ENCODE measurements around the gene FAM131C. TPM values are rescaled to one million over a fixed set of nuclear protein-coding genes. Genes with fewer than 3 reads are reported as not detected.

FAM131C gene, protein sequence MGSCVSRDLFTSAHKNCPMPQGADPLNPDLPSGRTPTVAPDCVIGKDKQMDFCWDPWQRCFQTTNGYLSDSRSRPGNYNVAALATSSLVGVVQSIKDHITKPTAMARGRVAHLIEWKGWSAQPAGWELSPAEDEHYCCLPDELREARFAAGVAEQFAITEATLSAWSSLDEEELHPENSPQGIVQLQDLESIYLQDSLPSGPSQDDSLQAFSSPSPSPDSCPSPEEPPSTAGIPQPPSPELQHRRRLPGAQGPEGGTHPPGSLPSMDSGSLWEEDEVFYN
- total RNA-seq (2014; rRNA removed; shearing (Covaris generic)) = 3.0 and 3.8 TPM in 2 replicates
- polyA plus RNA-seq (2014; cell fraction: nucleus; rRNA removed) = 0.38 and 1.6 TPM in 2 replicates

DNA sequence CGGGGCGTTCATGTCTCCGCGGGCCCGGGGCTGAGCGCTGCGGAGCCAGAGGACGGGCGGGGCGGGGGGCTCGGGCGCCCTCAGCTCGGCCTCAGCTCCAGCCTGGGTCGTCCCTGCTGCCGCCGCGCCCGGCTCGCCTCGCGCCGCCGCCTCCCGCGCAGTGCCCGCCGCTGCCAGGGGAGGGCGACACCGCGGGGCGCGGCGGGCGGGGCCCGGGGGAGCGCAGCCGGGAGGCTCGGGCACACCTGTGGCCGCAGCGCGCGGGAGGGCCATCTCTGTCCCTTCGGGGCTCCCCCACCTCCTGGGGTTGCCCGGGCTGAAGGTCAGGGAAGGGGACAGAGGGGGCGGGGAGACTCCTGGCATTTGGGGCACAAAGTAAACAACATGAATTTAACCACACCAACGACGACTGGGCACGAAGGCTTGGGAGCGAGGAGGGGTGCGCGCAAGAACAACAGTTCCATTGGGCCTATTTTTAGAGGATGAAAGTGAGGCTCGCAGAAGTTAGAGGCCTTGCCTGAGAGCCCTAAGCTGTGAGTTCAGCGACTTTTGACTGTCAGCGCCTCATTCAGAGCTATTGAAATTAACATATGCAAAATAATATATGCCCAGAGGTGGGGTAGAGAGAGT lies at the start of gene FAM131C:
Gene FAM131C, minus strand, starts transcription at position 162 of the 630 bp plus-strand sequence. CDS start 209 bp downstream, outside the sequence.
- DNase-seq (ENCODE audit: extremely low read depth, low read depth) = no peak

- DNase-seq (ENCODE audit: extremely low read depth, low read depth) = no peak
These were observed 49.5 kb upstream of the FAM131C start for GRCh38 chr1:16122916-16123315.

GRCh38 chr1:16122350-16122881 lies 49.0 kb upstream of the FAM131C start:
- DNase-seq (ENCODE audit: extremely low read depth, low read depth) = no peak

DNA sequence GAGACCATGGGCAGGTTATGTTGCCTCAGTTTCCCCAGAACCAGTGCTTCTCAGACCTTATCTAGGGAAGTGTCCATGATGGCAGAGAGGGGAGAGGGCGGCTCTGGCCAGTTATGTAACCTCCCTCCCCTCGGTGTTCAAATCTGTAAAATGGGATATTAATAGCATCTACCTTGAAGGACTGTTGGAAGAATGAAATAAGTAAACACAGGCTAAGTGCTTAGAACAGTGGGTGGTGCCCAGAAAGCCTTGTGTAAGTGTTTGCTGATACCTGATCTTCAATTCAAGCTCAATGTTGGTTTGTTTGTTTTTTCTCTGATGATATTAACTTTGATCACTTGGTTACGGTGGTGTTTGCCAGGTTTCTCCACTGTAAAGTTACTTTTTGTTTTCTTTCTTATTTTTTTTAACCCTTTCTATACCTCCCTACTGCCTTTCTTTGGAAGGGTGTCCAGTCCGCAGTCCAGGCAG lies 47.5 kb upstream of the FAM131C start:
- DNase-seq (ENCODE audit: extremely low read depth, low read depth) = no peak

- no peak for DNase-seq (ENCODE audit: extremely low read depth, low read depth)
These were observed 47.0 kb upstream of the FAM131C start for GRCh38 chr1:16120407-16120806.

DNA sequence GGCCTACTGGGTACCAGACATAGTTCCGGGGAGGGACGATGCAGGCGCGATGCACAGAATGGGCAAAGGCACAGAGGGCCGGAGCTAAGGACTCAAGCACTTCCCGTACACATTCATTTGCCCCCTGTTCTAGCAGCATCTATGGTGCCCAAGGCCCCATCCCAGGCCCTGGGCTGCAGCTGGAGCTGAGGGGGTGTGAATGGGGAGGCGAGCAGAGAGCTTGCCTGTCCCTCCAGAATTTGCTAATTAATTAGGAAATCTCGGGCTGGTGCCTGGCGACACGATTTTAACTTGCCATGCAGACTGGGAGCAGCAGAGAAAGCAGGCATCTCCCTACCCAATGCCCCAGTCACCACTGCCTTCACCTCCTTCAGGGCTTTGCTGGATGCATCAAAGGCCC lies 46.5 kb upstream of the FAM131C start:
- DNase-seq (ENCODE audit: extremely low read depth, low read depth) = no peak

DNA sequence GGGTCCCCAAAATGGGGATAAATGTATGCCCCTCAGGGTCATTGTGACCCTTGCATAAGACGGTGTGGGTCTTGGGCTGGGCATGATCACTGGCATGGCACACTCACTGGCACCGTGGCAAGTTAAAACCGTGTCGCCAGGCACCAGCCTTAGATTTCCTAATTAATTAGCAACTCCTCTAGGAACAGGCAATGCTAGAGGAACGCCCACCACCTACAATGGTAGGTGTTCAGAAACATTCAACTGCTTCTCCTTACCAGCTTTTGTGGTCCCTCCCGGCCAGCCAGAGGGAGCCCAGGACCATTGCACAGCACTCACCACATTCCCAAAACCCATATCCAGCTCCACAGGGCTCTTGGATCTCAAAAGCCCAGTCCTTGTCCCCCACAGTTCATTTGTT lies 46.1 kb upstream of the FAM131C start:
- no peak for DNase-seq (ENCODE audit: extremely low read depth, low read depth)

- DNase-seq (ENCODE audit: extremely low read depth, low read depth) = no peak
These were observed 45.3 kb upstream of the FAM131C start for GRCh38 chr1:16118706-16119105.

GRCh38 chr1:16117936-16118335 lies 44.5 kb upstream of the FAM131C start:
- DNase-seq (ENCODE audit: extremely low read depth, low read depth) = no peak

GRCh38 chr1:16117369-16117768 lies 43.9 kb upstream of the FAM131C start:
- no peak for DNase-seq (ENCODE audit: extremely low read depth, low read depth)

DNA sequence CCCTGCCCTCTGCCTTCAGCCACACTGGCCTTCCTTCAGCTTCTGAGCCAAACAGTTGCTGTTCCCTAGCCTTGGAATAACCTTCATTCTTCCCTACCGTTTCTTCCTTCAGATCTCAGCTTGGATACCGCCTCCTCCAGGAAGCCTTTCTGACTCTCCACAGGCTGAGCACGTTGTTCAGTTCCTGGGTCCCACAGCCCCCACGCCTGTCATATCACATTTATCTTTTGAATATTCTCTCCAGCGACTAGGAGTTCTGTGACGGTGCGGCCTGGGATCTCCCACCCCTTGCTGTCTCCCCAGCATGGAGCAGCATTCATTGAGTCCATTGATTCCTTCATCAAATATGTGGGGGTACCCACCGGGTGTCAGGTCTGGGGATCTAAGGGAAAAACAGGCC lies 43.2 kb upstream of the FAM131C start:
- DNase-seq (ENCODE audit: extremely low read depth, low read depth) = no peak

DNA sequence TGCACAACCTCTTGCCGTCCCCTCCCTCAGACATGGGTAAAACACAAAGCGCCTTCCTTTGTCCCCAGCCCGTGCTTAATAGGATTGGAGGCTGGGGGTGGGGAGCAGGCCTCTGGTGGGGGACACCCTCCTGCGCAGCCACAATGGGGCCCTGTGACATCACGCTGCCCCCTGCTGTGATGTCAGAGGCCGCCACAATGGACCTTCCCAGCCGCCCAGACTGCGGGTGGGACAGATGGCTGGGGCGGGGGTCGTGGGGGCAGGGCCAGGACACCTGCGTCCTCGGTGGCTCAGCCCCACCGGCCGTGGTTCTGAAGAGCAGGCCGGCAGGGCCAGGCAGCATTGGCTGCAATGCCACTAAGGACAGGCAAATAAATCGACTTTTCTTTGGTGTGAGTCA lies 42.6 kb upstream of the FAM131C start:
- DNase-seq (ENCODE audit: extremely low read depth, low read depth) = no peak

DNA sequence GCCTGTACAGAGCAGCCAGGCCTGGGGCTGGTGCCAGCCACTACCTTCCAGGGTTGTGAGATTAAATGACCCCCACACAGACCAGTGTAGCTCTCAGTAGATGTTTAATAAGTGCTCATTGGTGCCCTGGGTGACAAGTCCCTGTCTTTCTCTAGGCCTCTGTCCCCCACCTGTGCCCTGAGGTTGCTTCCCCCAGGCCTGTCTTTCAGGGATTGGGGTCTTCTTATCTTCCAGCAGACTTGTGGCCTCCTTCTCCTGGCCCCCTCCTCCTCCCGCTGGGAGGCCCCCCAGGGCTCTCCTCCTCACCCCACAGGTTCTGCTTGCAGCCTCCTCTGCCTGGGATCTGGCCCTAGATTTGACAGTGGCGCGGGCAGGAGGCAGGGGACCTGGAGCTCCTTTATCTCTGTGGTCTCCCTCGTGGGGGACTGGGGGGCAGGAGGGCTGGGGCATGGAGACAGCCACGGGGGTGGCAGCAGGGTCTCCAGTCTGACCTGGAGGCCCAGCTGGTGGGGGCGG lies 42.1 kb upstream of the FAM131C start:
- DNase-seq (ENCODE audit: extremely low read depth, low read depth) = no peak

GRCh38 chr1:16114527-16115467 lies 41.3 kb upstream of the FAM131C start:
- no peak for DNase-seq (ENCODE audit: extremely low read depth, low read depth)

- DNase-seq (ENCODE audit: extremely low read depth, low read depth) = no peak
These were observed 39.4 kb upstream of the FAM131C start for GRCh38 chr1:16112596-16113555.

DNA sequence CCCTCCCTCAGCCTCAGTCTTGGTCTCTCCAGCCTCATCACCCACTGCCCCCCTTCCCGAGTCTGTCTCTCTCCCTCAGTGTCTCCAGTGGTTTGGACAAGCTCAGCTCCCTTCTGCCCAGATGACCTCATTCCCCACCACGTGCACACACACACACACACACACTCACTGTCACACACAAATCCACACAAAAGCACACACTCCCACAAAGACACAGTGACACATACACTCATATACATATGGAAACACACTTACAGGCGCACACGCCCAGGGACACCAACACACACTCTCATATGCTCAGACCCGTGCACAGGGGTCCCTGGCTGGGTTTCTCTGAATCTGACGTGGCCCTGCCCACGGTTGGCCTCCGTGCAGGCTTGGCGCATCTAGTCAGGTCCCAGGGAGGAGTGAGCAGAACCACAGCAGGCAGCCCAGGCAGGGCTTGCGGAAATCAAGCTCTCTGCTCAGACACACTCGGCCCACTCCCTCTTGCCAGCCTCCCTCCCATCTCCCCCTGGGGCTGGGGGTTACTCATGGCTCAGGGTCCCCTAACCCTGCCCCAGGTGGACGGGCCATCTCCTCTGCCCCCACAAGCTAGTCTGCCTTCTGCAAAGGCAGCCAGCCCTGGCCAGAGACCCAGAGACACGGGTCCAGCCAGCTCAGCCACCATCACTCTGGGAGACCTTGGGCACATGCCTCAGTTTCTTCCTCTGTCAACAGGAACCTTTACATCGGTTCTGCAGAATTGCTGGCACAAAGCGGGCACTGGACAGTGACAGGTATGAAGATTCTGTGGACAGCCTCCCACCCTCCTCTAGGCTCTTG lies 38.5 kb upstream of the FAM131C start:
- DNase-seq (ENCODE audit: extremely low read depth, low read depth) = no peak

GRCh38 chr1:16110884-16111283 lies 37.4 kb upstream of the FAM131C start:
- DNase-seq (ENCODE audit: extremely low read depth, low read depth) = no peak

- no peak for DNase-seq (ENCODE audit: extremely low read depth, low read depth)
These were observed 37.0 kb upstream of the FAM131C start for GRCh38 chr1:16110456-16110855.

DNA sequence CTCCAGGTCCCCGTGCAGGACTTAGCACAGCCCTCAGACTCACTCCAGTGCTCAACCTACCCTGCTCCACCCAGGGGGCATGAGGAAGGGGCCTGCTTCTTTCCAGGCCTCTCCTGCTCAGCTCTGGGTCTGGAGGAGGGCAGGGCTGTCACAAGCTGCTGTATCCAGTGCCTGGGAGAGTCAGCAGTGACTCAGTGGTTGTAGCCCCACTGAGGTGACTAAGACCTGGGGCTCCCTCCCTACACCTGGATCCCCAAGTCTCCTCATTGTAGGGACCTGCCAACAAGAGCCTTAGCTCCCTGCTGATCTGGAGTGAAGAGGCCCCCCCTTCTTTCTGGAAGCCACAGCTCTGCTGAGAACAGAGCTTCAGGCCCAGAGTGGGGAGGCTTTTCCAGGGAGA lies 36.1 kb upstream of the FAM131C start:
- DNase-seq (ENCODE audit: extremely low read depth, low read depth) = no peak

Measured in NCI-H460 (cell line).